Measurements from ENCODE around the gene PTPRN2. TPM values are rescaled to one million over a fixed set of nuclear protein-coding genes. Genes with fewer than 3 reads are reported as not detected.
"Not testable (repeated sequence)": the region's sequence is repeated elsewhere in the genome, so short reads cannot be mapped to it uniquely, and the experiment has no call there.

Gene PTPRN2
- total RNA-seq, 1 experiment from 2014 or later: not detected

- ChIA-PET POLR2A (ENCODE audit: unreplicated experiment) (no interaction called here), CTCF (no interaction called here)
- Histone ChIP-seq H3K27ac (no peak overlapping the region), H3K27me3 (ENCODE audit: insufficient read depth, low read depth) (peaks cover 71% of the 10 kb centered on the region), H3F3A (ENCODE audit: insufficient read depth, low read depth) (no peaks in the 10 kb centered on the region), H2AFZ (no peak overlapping the region), H3K9me2 (ENCODE audit: insufficient read depth) (no peaks in the 10 kb centered on the region), H4K20me1 (ENCODE audit: insufficient read depth) (no peaks in the 10 kb centered on the region), H3K9me3 (ENCODE audit: insufficient read depth, low read depth) (no peaks in the 10 kb centered on the region), H3K79me2 (ENCODE audit: low read depth) (no peaks in the 10 kb centered on the region), H3K36me3 (ENCODE audit: low read depth) (no peaks in the 10 kb centered on the region), H3K4me1 (replicated peaks; ENCODE audit: insufficient read depth) (no peaks in the 10 kb centered on the region), H3K4me2 (no peak overlapping the region), H3K4me3 (no peak overlapping the region)
- intact Hi-C loops (cut with micrococcal nuclease; ENCODE audit: unreplicated experiment): no loop called here
- no TSS peak for BruUV-seq (replicated peaks)
- TF ChIP-seq EZH2 (IDR thresholded peaks at IDR 0.05; ENCODE audit: low read depth): no peak
- TF ChIP-seq, protein P1, sequence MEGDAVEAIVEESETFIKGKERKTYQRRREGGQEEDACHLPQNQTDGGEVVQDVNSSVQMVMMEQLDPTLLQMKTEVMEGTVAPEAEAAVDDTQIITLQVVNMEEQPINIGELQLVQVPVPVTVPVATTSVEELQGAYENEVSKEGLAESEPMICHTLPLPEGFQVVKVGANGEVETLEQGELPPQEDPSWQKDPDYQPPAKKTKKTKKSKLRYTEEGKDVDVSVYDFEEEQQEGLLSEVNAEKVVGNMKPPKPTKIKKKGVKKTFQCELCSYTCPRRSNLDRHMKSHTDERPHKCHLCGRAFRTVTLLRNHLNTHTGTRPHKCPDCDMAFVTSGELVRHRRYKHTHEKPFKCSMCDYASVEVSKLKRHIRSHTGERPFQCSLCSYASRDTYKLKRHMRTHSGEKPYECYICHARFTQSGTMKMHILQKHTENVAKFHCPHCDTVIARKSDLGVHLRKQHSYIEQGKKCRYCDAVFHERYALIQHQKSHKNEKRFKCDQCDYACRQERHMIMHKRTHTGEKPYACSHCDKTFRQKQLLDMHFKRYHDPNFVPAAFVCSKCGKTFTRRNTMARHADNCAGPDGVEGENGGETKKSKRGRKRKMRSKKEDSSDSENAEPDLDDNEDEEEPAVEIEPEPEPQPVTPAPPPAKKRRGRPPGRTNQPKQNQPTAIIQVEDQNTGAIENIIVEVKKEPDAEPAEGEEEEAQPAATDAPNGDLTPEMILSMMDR (conservative IDR thresholded peaks at IDR 0.05): no peak
- no peak for DNase-seq
Observed at GRCh38 chr7:158525648-158526484, 61.8 kb downstream of the PTPRN2 start.

GRCh38 chr7:158524749-158525635 is 62.6 kb downstream of the PTPRN2 start:
- Histone ChIP-seq H3K27me3 (ENCODE audit: insufficient read depth, low read depth) (peaks cover 71% of the 10 kb centered on the region), H3F3A (ENCODE audit: insufficient read depth, low read depth) (no peaks in the 10 kb centered on the region), H3K4me1 (replicated peaks; ENCODE audit: insufficient read depth) (no peaks in the 10 kb centered on the region), H3K9me2 (ENCODE audit: insufficient read depth) (no peaks in the 10 kb centered on the region), H3K9me3 (ENCODE audit: insufficient read depth, low read depth) (no peaks in the 10 kb centered on the region), H3K4me3 (no peak overlapping the region), H3K36me3 (ENCODE audit: low read depth) (no peaks in the 10 kb centered on the region), H3K79me2 (ENCODE audit: low read depth) (no peaks in the 10 kb centered on the region), H3K4me2 (no peak overlapping the region), H3K27ac (no peak overlapping the region), H4K20me1 (ENCODE audit: insufficient read depth) (no peaks in the 10 kb centered on the region), H2AFZ (no peak overlapping the region)
- BruUV-seq (replicated peaks): no TSS peak
- ChIA-PET CTCF (no interaction called here), POLR2A (ENCODE audit: unreplicated experiment) (no interaction called here)
- DNase-seq: no peak
- no peak for TF ChIP-seq EZH2 (IDR thresholded peaks at IDR 0.05; ENCODE audit: low read depth)
- TF ChIP-seq, protein P1 (conservative IDR thresholded peaks at IDR 0.05): no peak
- intact Hi-C loops (cut with micrococcal nuclease; ENCODE audit: unreplicated experiment): no loop called here

GRCh38 chr7:158524286-158524685 is 63.3 kb downstream of the PTPRN2 start:
- BruUV-seq (replicated peaks); H3K4me3 ChIP-seq; H3K4me1 ChIP-seq (replicated peaks; ENCODE audit: insufficient read depth); H3K27ac ChIP-seq; H3K9me3 ChIP-seq (ENCODE audit: insufficient read depth, low read depth); CTCF ChIA-PET; H4K20me1 ChIP-seq (ENCODE audit: insufficient read depth); POLR2A ChIA-PET (ENCODE audit: unreplicated experiment); H3F3A ChIP-seq (ENCODE audit: insufficient read depth, low read depth); H2AFZ ChIP-seq; H3K36me3 ChIP-seq (ENCODE audit: low read depth); H3K79me2 ChIP-seq (ENCODE audit: low read depth); DNase-seq; H3K9me2 ChIP-seq (ENCODE audit: insufficient read depth); H3K4me2 ChIP-seq; intact Hi-C loops (cut with micrococcal nuclease; ENCODE audit: unreplicated experiment): not testable (repeated sequence)
- peaks cover 71% of the 10 kb centered on the region for H3K27me3 ChIP-seq (ENCODE audit: insufficient read depth, low read depth)

GRCh38 chr7:158523877-158524276 is 63.7 kb downstream of the PTPRN2 start:
- H4K20me1 ChIP-seq (ENCODE audit: insufficient read depth); CTCF ChIA-PET; H3K9me2 ChIP-seq (ENCODE audit: insufficient read depth); DNase-seq; H3F3A ChIP-seq (ENCODE audit: insufficient read depth, low read depth); H3K27ac ChIP-seq; H3K79me2 ChIP-seq (ENCODE audit: low read depth); H3K4me2 ChIP-seq; H3K4me1 ChIP-seq (replicated peaks; ENCODE audit: insufficient read depth); H3K4me3 ChIP-seq; H2AFZ ChIP-seq; POLR2A ChIA-PET (ENCODE audit: unreplicated experiment); BruUV-seq (replicated peaks); H3K36me3 ChIP-seq (ENCODE audit: low read depth); intact Hi-C loops (cut with micrococcal nuclease; ENCODE audit: unreplicated experiment); H3K9me3 ChIP-seq (ENCODE audit: insufficient read depth, low read depth): not testable (repeated sequence)
- H3K27me3 ChIP-seq (ENCODE audit: insufficient read depth, low read depth): peaks cover 71% of the 10 kb centered on the region

- H3K27ac ChIP-seq; H3K79me2 ChIP-seq (ENCODE audit: low read depth); BruUV-seq (replicated peaks); H3K4me1 ChIP-seq (replicated peaks; ENCODE audit: insufficient read depth); CTCF ChIA-PET; H3F3A ChIP-seq (ENCODE audit: insufficient read depth, low read depth); H4K20me1 ChIP-seq (ENCODE audit: insufficient read depth); H3K9me2 ChIP-seq (ENCODE audit: insufficient read depth); H3K4me3 ChIP-seq; H3K9me3 ChIP-seq (ENCODE audit: insufficient read depth, low read depth); DNase-seq; H2AFZ ChIP-seq; H3K36me3 ChIP-seq (ENCODE audit: low read depth); POLR2A ChIA-PET (ENCODE audit: unreplicated experiment); H3K4me2 ChIP-seq; intact Hi-C loops (cut with micrococcal nuclease; ENCODE audit: unreplicated experiment): not testable (repeated sequence)
- peaks cover 71% of the 10 kb centered on the region for H3K27me3 ChIP-seq (ENCODE audit: insufficient read depth, low read depth)
Observed at GRCh38 chr7:158523165-158523856, 64.3 kb downstream of the PTPRN2 start.

Data from PC-9 (cell line).